ENCODE measurements around the gene GGA3. TPM values are rescaled to one million over a fixed set of nuclear protein-coding genes. Genes with fewer than 3 reads are reported as not detected.

Gene GGA3
- total RNA-seq, 1 experiment from 2014 or later = 94.4 TPM

DNA sequence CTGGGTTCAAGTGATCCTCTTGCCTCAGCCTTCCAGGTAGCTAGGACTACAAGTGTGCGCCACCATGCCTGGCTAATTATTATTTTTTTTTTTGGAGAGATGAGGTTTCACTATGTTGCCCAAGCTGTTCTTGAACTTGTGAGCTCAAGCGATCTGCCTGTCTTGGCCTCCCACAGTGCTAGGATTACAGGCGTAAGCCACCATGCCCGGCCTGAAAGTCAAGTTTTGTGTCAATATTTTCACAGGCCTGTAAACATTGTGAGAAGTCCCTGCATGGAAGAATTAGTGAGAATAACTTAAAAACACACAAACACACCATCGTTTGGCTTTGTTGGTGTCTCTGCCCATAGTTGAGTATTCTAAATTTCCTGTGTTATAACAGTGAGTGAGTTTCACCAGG, 33.7 kb downstream of the GGA3 start:
- H3K4me1 Mint-ChIP-seq (ENCODE audit: low read depth, unreplicated experiment) = no peaks in the 10 kb centered on the region
- no peak overlapping the region for H3K27ac Mint-ChIP-seq (ENCODE audit: unreplicated experiment)
- no peaks in the 10 kb centered on the region for H3K4me1 ChIP-seq
- ChIA-PET POLR2A (no interaction called here), CTCF (interaction anchor here (0.6 kb wide), 1 partner anchor 12 kb away, joined by 3 read pairs; no protein-coding TSS in a partner anchor)
- H3K4me3 Mint-ChIP-seq (ENCODE audit: unreplicated experiment) = no peak overlapping the region
- H3K36me3 Mint-ChIP-seq (ENCODE audit: insufficient read depth, unreplicated experiment) = peaks cover 80% of the 10 kb centered on the region
- no peak overlapping the region for H3K4me3 ChIP-seq (ENCODE audit: low read depth, low read length)
- no peak for DNase-seq
- no peaks in the 10 kb centered on the region for H3K27me3 ChIP-seq (replicated peaks; ENCODE audit: control insufficient read depth, insufficient read depth, low read length)
- H3K27me3 Mint-ChIP-seq (ENCODE audit: insufficient read depth, unreplicated experiment) = no peaks in the 10 kb centered on the region
- no peaks in the 10 kb centered on the region for H3K9me3 Mint-ChIP-seq (ENCODE audit: unreplicated experiment)
- no peaks in the 10 kb centered on the region for H3K9me3 ChIP-seq
- peaks cover 5% of the 10 kb centered on the region for H3K36me3 ChIP-seq (ENCODE audit: control insufficient read depth, insufficient read depth, low read length)
- no TSS peak for BruUV-seq (replicated peaks)
- TF ChIP-seq, protein P1, sequence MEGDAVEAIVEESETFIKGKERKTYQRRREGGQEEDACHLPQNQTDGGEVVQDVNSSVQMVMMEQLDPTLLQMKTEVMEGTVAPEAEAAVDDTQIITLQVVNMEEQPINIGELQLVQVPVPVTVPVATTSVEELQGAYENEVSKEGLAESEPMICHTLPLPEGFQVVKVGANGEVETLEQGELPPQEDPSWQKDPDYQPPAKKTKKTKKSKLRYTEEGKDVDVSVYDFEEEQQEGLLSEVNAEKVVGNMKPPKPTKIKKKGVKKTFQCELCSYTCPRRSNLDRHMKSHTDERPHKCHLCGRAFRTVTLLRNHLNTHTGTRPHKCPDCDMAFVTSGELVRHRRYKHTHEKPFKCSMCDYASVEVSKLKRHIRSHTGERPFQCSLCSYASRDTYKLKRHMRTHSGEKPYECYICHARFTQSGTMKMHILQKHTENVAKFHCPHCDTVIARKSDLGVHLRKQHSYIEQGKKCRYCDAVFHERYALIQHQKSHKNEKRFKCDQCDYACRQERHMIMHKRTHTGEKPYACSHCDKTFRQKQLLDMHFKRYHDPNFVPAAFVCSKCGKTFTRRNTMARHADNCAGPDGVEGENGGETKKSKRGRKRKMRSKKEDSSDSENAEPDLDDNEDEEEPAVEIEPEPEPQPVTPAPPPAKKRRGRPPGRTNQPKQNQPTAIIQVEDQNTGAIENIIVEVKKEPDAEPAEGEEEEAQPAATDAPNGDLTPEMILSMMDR (IDR thresholded peaks at IDR 0.05; ENCODE audit: insufficient read depth in 1 of 2, low read depth in 1 of 2, low read length in 1 of 2, severe bottlenecking in 1 of 2, unreplicated experiment in 1 of 2) = no peak
- intact Hi-C loops (cut with micrococcal nuclease; ENCODE audit: unreplicated experiment) = no loop called here

DNA sequence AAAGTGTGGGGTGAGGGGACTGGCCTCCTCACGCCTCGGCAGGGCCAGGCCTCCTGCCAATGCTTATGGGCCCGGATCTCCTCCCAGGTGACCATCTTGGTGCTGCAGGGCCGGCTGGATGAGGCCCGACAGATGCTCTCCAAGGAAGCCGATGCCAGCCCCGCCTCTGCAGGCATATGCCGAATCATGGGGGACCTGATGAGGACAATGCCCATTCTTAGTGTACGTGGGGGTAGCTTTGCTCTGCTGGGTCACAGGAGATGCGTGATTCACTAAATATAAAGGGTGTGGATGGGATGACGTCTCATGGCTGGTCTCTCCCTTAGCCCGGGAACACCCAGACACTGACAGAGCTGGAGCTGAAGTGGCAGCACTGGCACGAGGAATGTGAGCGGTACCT, 36.4 kb downstream of the GGA3 start:
- Histone ChIP-seq H3K4me3 (ENCODE audit: low read depth, low read length) (no peak overlapping the region), H3K4me1 (no peaks in the 10 kb centered on the region), H3K27me3 (replicated peaks; ENCODE audit: control insufficient read depth, insufficient read depth, low read length) (no peaks in the 10 kb centered on the region), H3K36me3 (ENCODE audit: control insufficient read depth, insufficient read depth, low read length) (peaks cover 2% of the 10 kb centered on the region; the same call in 1 of the 2 replicates), H3K9me3 (no peaks in the 10 kb centered on the region)
- Mint-ChIP-seq H3K27me3 (ENCODE audit: insufficient read depth, unreplicated experiment) (no peaks in the 10 kb centered on the region), H3K27ac (ENCODE audit: unreplicated experiment) (no peak overlapping the region), H3K36me3 (ENCODE audit: insufficient read depth, unreplicated experiment) (peaks cover 80% of the 10 kb centered on the region), H3K9me3 (ENCODE audit: unreplicated experiment) (no peaks in the 10 kb centered on the region), H3K4me3 (ENCODE audit: unreplicated experiment) (no peak overlapping the region), H3K4me1 (ENCODE audit: low read depth, unreplicated experiment) (no peaks in the 10 kb centered on the region)
- ChIA-PET CTCF (no interaction called here), POLR2A (interaction anchor here (0.6 kb wide), 1 partner anchor 235 kb away, joined by 4 read pairs; no protein-coding TSS in a partner anchor)
- DNase-seq = no peak
- intact Hi-C loops (cut with micrococcal nuclease; ENCODE audit: unreplicated experiment) = no loop called here
- BruUV-seq (replicated peaks) = no TSS peak
- TF ChIP-seq, protein P1 (IDR thresholded peaks at IDR 0.05; ENCODE audit: insufficient read depth in 1 of 2, low read depth in 1 of 2, low read length in 1 of 2, severe bottlenecking in 1 of 2, unreplicated experiment in 1 of 2) = no peak

DNA sequence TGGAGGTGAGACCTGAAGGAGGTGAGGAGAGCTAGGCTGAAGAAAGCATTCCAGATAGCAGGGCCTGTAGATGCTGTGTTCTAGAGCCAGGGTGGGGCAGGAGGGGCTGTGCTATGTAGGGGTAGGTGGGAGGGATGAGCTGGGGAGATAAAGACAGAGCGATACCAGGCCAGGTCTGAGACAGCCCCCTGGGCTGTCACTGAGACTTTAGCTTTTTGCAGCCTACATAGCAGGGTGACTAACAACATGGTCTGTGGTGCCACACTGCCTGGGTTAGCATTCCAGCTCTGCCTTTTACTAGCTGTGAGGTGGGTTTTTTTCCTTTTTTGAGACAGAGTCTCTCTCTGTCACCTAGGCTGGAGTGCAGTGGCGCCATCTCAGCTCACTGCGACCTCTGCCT, 41.6 kb downstream of the GGA3 start:
- intact Hi-C loops (cut with micrococcal nuclease; ENCODE audit: unreplicated experiment) = no loop called here
- Mint-ChIP-seq H3K36me3 (ENCODE audit: insufficient read depth, unreplicated experiment) (peaks cover 98% of the 10 kb centered on the region), H3K4me3 (ENCODE audit: unreplicated experiment) (no peak overlapping the region), H3K27me3 (ENCODE audit: insufficient read depth, unreplicated experiment) (no peaks in the 10 kb centered on the region), H3K9me3 (ENCODE audit: unreplicated experiment) (no peaks in the 10 kb centered on the region), H3K4me1 (ENCODE audit: low read depth, unreplicated experiment) (no peaks in the 10 kb centered on the region), H3K27ac (ENCODE audit: unreplicated experiment) (no peak overlapping the region)
- no TSS peak for BruUV-seq (replicated peaks)
- H3K36me3 ChIP-seq (ENCODE audit: control insufficient read depth, insufficient read depth, low read length) = peaks cover 4% of the 10 kb centered on the region; the same call in 1 of the 2 replicates
- ChIA-PET CTCF (no interaction called here), POLR2A (interaction anchor here (0.7 kb wide), 1 partner anchor 37 kb away, joined by 3 read pairs; no protein-coding TSS in a partner anchor)
- no peaks in the 10 kb centered on the region for H3K9me3 ChIP-seq
- H3K4me3 ChIP-seq (ENCODE audit: low read depth, low read length) = no peak overlapping the region
- no peak for DNase-seq
- H3K4me1 ChIP-seq = no peaks in the 10 kb centered on the region
- no peaks in the 10 kb centered on the region for H3K27me3 ChIP-seq (replicated peaks; ENCODE audit: control insufficient read depth, insufficient read depth, low read length)
- TF ChIP-seq, protein P1 (IDR thresholded peaks at IDR 0.05; ENCODE audit: insufficient read depth in 1 of 2, low read depth in 1 of 2, low read length in 1 of 2, severe bottlenecking in 1 of 2, unreplicated experiment in 1 of 2) = no peak

All from Caco-2 (cell line).